GM12878 (cell line): ENCODE measurements around the gene TMOD2. TPM values are rescaled to one million over a fixed set of nuclear protein-coding genes. Genes with fewer than 3 reads are reported as not detected.

Experiments used
- ATAC-seq: fragments of 200-7000 bp; cut with Tn5 transposase; 3 replicates; pipeline ENCODE4 v1.9.1; 2020; ENCODE audit warnings: mild to moderate bottlenecking, moderate library complexity
- BruUV-seq: library from RNA; stranded (reverse); fragments of 400-500 nt; replicated peaks from 2 replicates; lab custom pipeline; 2021; lab: Mats Ljungman, UMichigan
- CTCF ChIA-PET: fragments of 300-600 bp; sonication (Branson Sonifier 250); formaldehyde crosslinking; extraction: SDS; loops from one replicate; lab custom pipeline; 2021; ENCODE audit warnings: inconsistent platforms; lab: Yijun Ruan, JAX
- POLR2A ChIA-PET: fragments of 350-600 bp; formaldehyde crosslinking; extraction: SDS; loops from one replicate; lab custom pipeline; 2021; ENCODE audit warnings: inconsistent platforms; lab: Charles Lee
- RAD21 ChIA-PET: fragments of 300-600 bp; sonication (Branson Sonifier 250); formaldehyde crosslinking; loops from one replicate; lab custom pipeline; 2023; ENCODE audit warnings: antibody characterized with exemption; ENCODE audit not compliant: unreplicated experiment; lab: Charles Lee
- SMC1A ChIA-PET: fragments of 300-600 bp; sonication (Branson Sonifier 250); formaldehyde crosslinking; loops from one replicate; lab custom pipeline; 2023; ENCODE audit not compliant: unreplicated experiment, uncharacterized antibody; lab: Charles Lee
- DNase-seq: peaks from one replicate; pipeline ENCODE4 v3.0.0-alpha.2; 2011; ENCODE audit warnings: low read depth, low spot score
- FAIRE-seq: peaks from 3 replicates; lab custom pipeline; 2011; peaks lifted over from hg19 to GRCh38; lab: Jason Lieb, UNC
- H2AFZ ChIP-seq: 2 replicates; pipeline ENCODE4 v1.6.0; 2011; ENCODE audit warnings: low read depth, low read length, control low read depth; ENCODE audit not compliant: control insufficient read depth
- H3K27ac ChIP-seq: 2 replicates; pipeline ENCODE4 v1.5.1; 2011; ENCODE audit warnings: control low read depth; ENCODE audit not compliant: control insufficient read depth, insufficient read depth
- H3K27me3 ChIP-seq, 2 experiments: replicated peaks in 1 of 2; 2 replicates each; pipeline versions ENCODE4 v1.6.0 to v1.6.1; 2011; ENCODE audit warnings: low read length in 1 of 2; ENCODE audit not compliant: control insufficient read depth in 2 of 2, insufficient read depth in 2 of 2
- H3K36me3 ChIP-seq, 2 experiments: 2 replicates each; pipeline ENCODE4 v1.5.1; 2011; ENCODE audit warnings: low read length in 1 of 2; ENCODE audit not compliant: control insufficient read depth in 2 of 2, insufficient read depth in 2 of 2
- H3K4me1 ChIP-seq: 2 replicates; pipeline ENCODE4 v1.6.1; 2011; ENCODE audit warnings: mild to moderate bottlenecking, low read length, moderate library complexity, mixed read lengths; ENCODE audit not compliant: control insufficient read depth, insufficient read depth
- H3K4me2 ChIP-seq: 2 replicates; pipeline ENCODE4 v1.6.0; 2011; ENCODE audit warnings: control low read depth; ENCODE audit not compliant: control insufficient read depth, insufficient read depth
- H3K4me3 ChIP-seq: fragments of 200-600 bp; sonication (generic); 2 replicates; pipeline ENCODE4 v1.5.1; 2016
- H3K79me2 ChIP-seq: 2 replicates; pipeline ENCODE4 v1.6.0; 2011; ENCODE audit warnings: low read length; ENCODE audit not compliant: control insufficient read depth, insufficient read depth
- H3K9ac ChIP-seq: 2 replicates; pipeline ENCODE4 v1.8.0; 2011; ENCODE audit warnings: low read length, control low read depth, mixed read lengths; ENCODE audit not compliant: control insufficient read depth, insufficient read depth
- H3K9me3 ChIP-seq: replicated peaks from 3 replicates; pipeline ENCODE4 v1.5.1; 2011; ENCODE audit warnings: mild to moderate bottlenecking, low read length; ENCODE audit not compliant: control insufficient read depth, insufficient read depth
- H4K20me1 ChIP-seq: 2 replicates; pipeline ENCODE4 v1.6.0; 2011; ENCODE audit not compliant: control insufficient read depth, insufficient read depth
- RUNX3 ChIP-seq: IDR thresholded peaks from 2 replicates; pipeline ENCODE4 v1.6.1; 2012; ENCODE audit warnings: low read length, inconsistent platforms
- TBL1XR1 ChIP-seq: IDR thresholded peaks from 2 replicates; pipeline ENCODE4 v1.6.1; 2012; ENCODE audit warnings: low read depth, low read length, improper control_type of control experiment
- WGBS: methylation state at CpG from one replicate; pipeline ENCODE4 v1.1.6; 2016; ENCODE audit warnings: low lambda C conversion rate; ENCODE audit not compliant: insufficient replicate concordance, insufficient coverage; ENCODE audit errors: missing lambda C conversion rate; 5-methylcytosine and 5-hydroxymethylcytosine counted together
- in situ Hi-C: fragments of 300-500 bp; cut with MboI; formaldehyde crosslinking; loops from 9 replicates; pipeline ENCODE4 v1.14.3; 2018; ENCODE audit warnings: mixed read lengths
- intact Hi-C: fragments of 100-400 bp; cut with micrococcal nuclease; formaldehyde crosslinking; loops from one replicate; pipeline ENCODE4 v1.14.2; 2022; ENCODE audit not compliant: unreplicated experiment
- polyA plus RNA-seq, 11 experiments: library from polyadenylated mRNA; depleted of rRNA in 4 of 11; unstranded in 6 of 11; stranded (reverse) in 5 of 11; fragments of >200 nt; fragmentation: Nextera tagmentation in 4 of 11; fragmentation: Illumina TruSeq in 1 of 11; extraction: Ambion mirVana in 4 of 11; extraction: Trizol in 1 of 11; gene quantifications; 1 replicate in 1 of 11; 2 replicates in 10 of 11; pipeline versions ENCODE4 v1.2.1 to v1.2.3, GENCODE V29; 2011 to 2016; ENCODE audit warnings: inconsistent platforms in 2 of 11, missing spikeins in 2 of 11, low read depth in 1 of 11
- total RNA-seq, 4 experiments: library from RNA; depleted of rRNA in 3 of 4; stranded (reverse); fragments of >200 nt in 3 of 4; fragmentation: Illumina TruSeq in 1 of 4; extraction: Trizol in 1 of 4; gene quantifications; 2 replicates each; pipeline versions ENCODE4 v1.2.1 to v1.2.3, GENCODE V29; 2013 to 2021
- TF ChIP-seq, protein P1 (sequence below): fragments of 450-650 bp; formaldehyde crosslinking; IDR thresholded peaks from 2 replicates; pipeline ENCODE4 v1.4.0; 2022; ENCODE audit warnings: mild to moderate bottlenecking, moderate library complexity

The TMOD2 gene
- total and polyA plus RNA-seq, 10 of the 15 experiments (the other 5 are each of a cell fraction or from before 2014, with no cell fraction given) = 0.61 to 15.2 (median 6.3) TPM

DNA sequence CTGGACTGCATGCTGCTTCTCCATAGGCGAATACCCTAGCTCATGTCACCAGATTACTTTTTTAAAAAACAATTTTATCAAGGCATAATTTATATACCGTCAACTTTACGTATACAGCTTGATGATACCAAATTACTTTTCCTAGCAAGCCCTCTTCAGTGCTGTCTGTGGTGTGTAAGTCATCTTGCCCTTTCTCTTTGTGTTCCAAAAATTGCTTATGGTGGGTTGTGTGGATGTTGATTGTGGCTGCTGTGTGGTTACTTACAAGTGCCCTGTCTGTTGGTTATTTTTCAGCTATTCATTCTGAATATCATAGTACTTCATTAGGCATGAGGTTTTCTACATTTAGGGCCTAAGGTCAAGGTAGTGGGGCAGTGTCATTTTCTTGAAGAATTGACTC, 90.9 kb downstream of the TMOD2 start:
- DNase-seq (no peak), FAIRE-seq (no peak), ATAC-seq (no peak)
- no peaks in the 10 kb centered on the region for H4K20me1 ChIP-seq
- H2AFZ ChIP-seq = no peak overlapping the region
- H3K9ac ChIP-seq = no peak overlapping the region
- peaks cover 92% of the 10 kb centered on the region for H3K79me2 ChIP-seq
- H3K4me2 ChIP-seq = peak overlapping the region; percentile 57; the same call in 1 of the 2 replicates
- H3K27ac ChIP-seq = peak overlapping the region; percentile 47; the same call in 1 of the 2 replicates
- peaks cover 38% of the 10 kb centered on the region for H3K4me1 ChIP-seq
- H3K4me3 ChIP-seq = no peak overlapping the region
- no peaks in the 10 kb centered on the region for H3K27me3 ChIP-seq
- no peaks in the 10 kb centered on the region for H3K9me3 ChIP-seq
- TF ChIP-seq TBL1XR1 (0 out of 2 replicates have a peak, but pooled peaks have one; percentile 14), RUNX3 (peak; percentile 48)
- TF ChIP-seq, protein P1, sequence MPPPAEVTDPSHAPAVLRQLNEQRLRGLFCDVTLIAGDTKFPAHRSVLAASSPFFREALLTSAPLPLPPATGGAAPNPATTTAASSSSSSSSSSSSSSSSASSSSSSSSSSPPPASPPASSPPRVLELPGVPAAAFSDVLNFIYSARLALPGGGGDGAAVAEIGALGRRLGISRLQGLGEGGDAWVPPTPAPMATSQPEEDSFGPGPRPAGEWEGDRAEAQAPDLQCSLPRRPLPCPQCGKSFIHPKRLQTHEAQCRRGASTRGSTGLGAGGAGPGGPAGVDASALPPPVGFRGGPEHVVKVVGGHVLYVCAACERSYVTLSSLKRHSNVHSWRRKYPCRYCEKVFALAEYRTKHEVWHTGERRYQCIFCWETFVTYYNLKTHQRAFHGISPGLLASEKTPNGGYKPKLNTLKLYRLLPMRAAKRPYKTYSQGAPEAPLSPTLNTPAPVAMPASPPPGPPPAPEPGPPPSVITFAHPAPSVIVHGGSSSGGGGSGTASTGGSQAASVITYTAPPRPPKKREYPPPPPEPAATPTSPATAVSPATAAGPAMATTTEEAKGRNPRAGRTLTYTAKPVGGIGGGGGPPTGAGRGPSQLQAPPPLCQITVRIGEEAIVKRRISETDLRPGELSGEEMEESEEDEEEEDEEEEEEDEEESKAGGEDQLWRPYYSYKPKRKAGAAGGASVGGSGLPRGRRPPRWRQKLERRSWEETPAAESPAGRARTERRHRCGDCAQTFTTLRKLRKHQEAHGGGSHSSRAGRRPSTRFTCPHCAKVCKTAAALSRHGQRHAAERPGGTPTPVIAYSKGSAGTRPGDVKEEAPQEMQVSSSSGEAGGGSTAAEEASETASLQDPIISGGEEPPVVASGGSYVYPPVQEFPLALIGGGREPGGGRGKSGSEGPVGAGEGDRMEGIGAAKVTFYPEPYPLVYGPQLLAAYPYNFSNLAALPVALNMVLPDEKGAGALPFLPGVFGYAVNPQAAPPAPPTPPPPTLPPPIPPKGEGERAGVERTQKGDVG (CRISPR knock-in tag) = no peak
- WGBS = 98% methylated on average over 3 of the region's 3 CpGs
- ChIA-PET CTCF (interaction anchor here (0.5 to 3.9 kb wide), 6 partner anchors 10 to 372 kb away, joined by 3 to 17 read pairs (median 3); no protein-coding TSS in a partner anchor), RAD21 (no interaction called here), SMC1A (interaction anchor here (1.0 to 6.5 kb wide), 8 partner anchors 8 to 111 kb away, joined by 3 to 44 read pairs (median 4); no protein-coding TSS in a partner anchor), POLR2A (interaction anchor here (0.8 kb wide), 1 partner anchor 12 kb away, joined by 5 read pairs; the partner anchor contains the start of gene TMOD3)
- no peaks in the 10 kb centered on the region; a peak in 1 of 4 replicates for H3K36me3 ChIP-seq
- intact Hi-C loops = no loop called here
- BruUV-seq = no TSS peak
- in situ Hi-C loops = no loop called here
